OCI-LY7 (cell line): ENCODE results near the gene CSF1R. TPM values are rescaled to one million over a fixed set of nuclear protein-coding genes. Genes with fewer than 3 reads are reported as not detected.

Experiments
- BruUV-seq: library from RNA; stranded (reverse); fragments of 400-500 nt; replicated peaks from 2 replicates; lab custom pipeline; 2021; lab: Mats Ljungman, UMichigan
- CTCF ChIA-PET: fragments of 300-600 bp; sonication (Branson Sonifier 250); formaldehyde crosslinking; loops from one replicate; lab custom pipeline; 2022; ENCODE audit warnings: antibody characterized with exemption; ENCODE audit not compliant: unreplicated experiment; lab: Charles Lee
- POLR2A ChIA-PET: fragments of 300-600 bp; sonication (Branson Sonifier 250); formaldehyde crosslinking; loops from one replicate; lab custom pipeline; 2022; ENCODE audit warnings: antibody characterized with exemption; lab: Charles Lee
- DNase-seq: peaks from one replicate; pipeline ENCODE4 v3.0.0-alpha.2; 2015; ENCODE audit warnings: low spot score
- H2AFZ ChIP-seq: fragments of 200-600 bp; sonication (generic), shearing (Covaris generic); 2 replicates; pipeline ENCODE4 v1.6.1; 2014; ENCODE audit warnings: mild to moderate bottlenecking, antibody characterized with exemption, low read length, moderate library complexity
- H3K27ac ChIP-seq: fragments of 200-600 bp; sonication (generic); 2 replicates; pipeline ENCODE4 v1.5.1; 2014; ENCODE audit warnings: mixed run types, low read depth, mild to moderate bottlenecking, moderate library complexity, low read length, inconsistent platforms; ENCODE audit not compliant: poor library complexity, severe bottlenecking
- H3K36me3 ChIP-seq: fragments of 200-600 bp; sonication (generic); 2 replicates; pipeline ENCODE4 v1.6.1; 2014; ENCODE audit warnings: mild to moderate bottlenecking, antibody characterized with exemption, low read length, moderate library complexity, mixed read lengths; ENCODE audit not compliant: insufficient read depth
- H3K4me1 ChIP-seq: fragments of 200-600 bp; sonication (generic); 2 replicates; pipeline ENCODE4 v1.5.1; 2014; ENCODE audit warnings: mild to moderate bottlenecking, low read length; ENCODE audit not compliant: insufficient read depth, poor library complexity, severe bottlenecking
- H3K4me2 ChIP-seq: fragments of 200-600 bp; sonication (generic); 2 replicates; pipeline ENCODE4 v1.6.1; 2014; ENCODE audit warnings: mild to moderate bottlenecking, low read length
- H3K4me3 ChIP-seq: fragments of 200-600 bp; sonication (generic); 2 replicates; pipeline ENCODE4 v1.5.1; 2014; ENCODE audit warnings: mild to moderate bottlenecking, low read depth, low read length; ENCODE audit not compliant: poor library complexity, severe bottlenecking
- H3K79me2 ChIP-seq: fragments of 200-600 bp; sonication (generic); 2 replicates; pipeline ENCODE4 v1.6.1; 2016; ENCODE audit warnings: low read depth, mild to moderate bottlenecking, low read length, moderate library complexity, mixed read lengths; ENCODE audit not compliant: insufficient read depth
- H3K9me2 ChIP-seq: fragments of 200-600 bp; sonication (generic); 2 replicates; pipeline ENCODE4 v1.6.1; 2016; ENCODE audit warnings: mild to moderate bottlenecking, low read length, mixed read lengths; ENCODE audit not compliant: insufficient read depth
- H3K9me3 ChIP-seq: fragments of 200-600 bp; sonication (generic); 2 replicates; pipeline ENCODE4 v1.6.1; 2014; ENCODE audit warnings: mild to moderate bottlenecking, mixed run types, low read length, mixed read lengths
- H4K20me1 ChIP-seq: fragments of 200-600 bp; sonication (generic); 2 replicates; pipeline ENCODE4 v1.6.1; 2014; ENCODE audit warnings: mild to moderate bottlenecking, antibody characterized with exemption, low read length, moderate library complexity, mixed read lengths; ENCODE audit not compliant: insufficient read depth
- EZH2phosphoT487 ChIP-seq: fragments of 200-600 bp; sonication (generic); IDR thresholded peaks from 2 replicates; pipeline ENCODE4 v1.6.1; 2018; ENCODE audit warnings: low read depth, borderline replicate concordance, mild to moderate bottlenecking, mixed run types, antibody characterized with exemption, low read length, moderate library complexity, mixed read lengths
- intact Hi-C: fragments of 100-400 bp; cut with micrococcal nuclease; formaldehyde crosslinking; loops from one replicate; pipeline ENCODE4 v1.10.0; 2022; ENCODE audit not compliant: unreplicated experiment
- total RNA-seq, 2 experiments: library from RNA; depleted of rRNA in 1 of 2; stranded (reverse); fragments of >200 nt in 1 of 2; shearing (Covaris generic) in 1 of 2; gene quantifications; 2 replicates each; pipeline ENCODE4 v1.2.3, GENCODE V29; 2014 to 2022
- TF ChIP-seq, protein P1 (sequence below): fragments of 200-600 bp; sonication (generic); conservative IDR thresholded peaks from 2 replicates; pipeline ENCODE4 v1.5.1; 2014; ENCODE audit warnings: mild to moderate bottlenecking, antibody characterized with exemption, low read length, moderate library complexity, mixed read lengths

The CSF1R gene
- total RNA-seq, 2 experiments from 2014 or later = not detected

DNA sequence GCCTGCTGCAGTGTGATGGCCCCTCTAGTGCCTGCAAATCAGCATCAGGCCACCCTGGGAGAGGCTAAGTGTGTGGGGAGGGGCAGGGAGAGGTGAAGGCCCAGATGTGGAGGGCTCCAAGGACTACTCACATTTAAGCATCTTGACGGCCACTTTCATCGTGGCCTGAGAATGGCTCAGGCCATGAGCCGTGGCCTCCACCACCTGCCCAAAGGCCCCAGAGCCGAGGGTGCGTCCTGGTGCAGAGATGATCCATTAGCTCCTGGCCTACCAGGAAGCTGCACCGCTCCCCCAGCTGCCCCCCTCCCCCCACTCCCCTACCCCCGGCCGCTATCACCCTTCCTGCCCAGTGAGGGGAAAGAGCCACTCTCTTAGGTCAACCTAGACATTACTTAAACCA lies 38.2 kb upstream of the CSF1R start:
- H3K4me2 ChIP-seq = no peak overlapping the region
- no peaks in the 10 kb centered on the region for H3K36me3 ChIP-seq
- no peaks in the 10 kb centered on the region; the same call in 1 of the 2 replicates for H4K20me1 ChIP-seq
- H3K4me3 ChIP-seq = no peak overlapping the region
- no peak for DNase-seq
- no peak for TF ChIP-seq EZH2phosphoT487
- TF ChIP-seq, protein P1, sequence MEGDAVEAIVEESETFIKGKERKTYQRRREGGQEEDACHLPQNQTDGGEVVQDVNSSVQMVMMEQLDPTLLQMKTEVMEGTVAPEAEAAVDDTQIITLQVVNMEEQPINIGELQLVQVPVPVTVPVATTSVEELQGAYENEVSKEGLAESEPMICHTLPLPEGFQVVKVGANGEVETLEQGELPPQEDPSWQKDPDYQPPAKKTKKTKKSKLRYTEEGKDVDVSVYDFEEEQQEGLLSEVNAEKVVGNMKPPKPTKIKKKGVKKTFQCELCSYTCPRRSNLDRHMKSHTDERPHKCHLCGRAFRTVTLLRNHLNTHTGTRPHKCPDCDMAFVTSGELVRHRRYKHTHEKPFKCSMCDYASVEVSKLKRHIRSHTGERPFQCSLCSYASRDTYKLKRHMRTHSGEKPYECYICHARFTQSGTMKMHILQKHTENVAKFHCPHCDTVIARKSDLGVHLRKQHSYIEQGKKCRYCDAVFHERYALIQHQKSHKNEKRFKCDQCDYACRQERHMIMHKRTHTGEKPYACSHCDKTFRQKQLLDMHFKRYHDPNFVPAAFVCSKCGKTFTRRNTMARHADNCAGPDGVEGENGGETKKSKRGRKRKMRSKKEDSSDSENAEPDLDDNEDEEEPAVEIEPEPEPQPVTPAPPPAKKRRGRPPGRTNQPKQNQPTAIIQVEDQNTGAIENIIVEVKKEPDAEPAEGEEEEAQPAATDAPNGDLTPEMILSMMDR = no peak
- no peak overlapping the region for H2AFZ ChIP-seq
- intact Hi-C loops = no loop called here
- CTCF ChIA-PET = no interaction called here
- no peak overlapping the region for H3K27ac ChIP-seq
- no peaks in the 10 kb centered on the region for H3K79me2 ChIP-seq
- no peaks in the 10 kb centered on the region for H3K9me3 ChIP-seq
- no peaks in the 10 kb centered on the region for H3K4me1 ChIP-seq
- H3K9me2 ChIP-seq = no peaks in the 10 kb centered on the region
- no TSS peak for BruUV-seq
- POLR2A ChIA-PET = no interaction called here

DNA sequence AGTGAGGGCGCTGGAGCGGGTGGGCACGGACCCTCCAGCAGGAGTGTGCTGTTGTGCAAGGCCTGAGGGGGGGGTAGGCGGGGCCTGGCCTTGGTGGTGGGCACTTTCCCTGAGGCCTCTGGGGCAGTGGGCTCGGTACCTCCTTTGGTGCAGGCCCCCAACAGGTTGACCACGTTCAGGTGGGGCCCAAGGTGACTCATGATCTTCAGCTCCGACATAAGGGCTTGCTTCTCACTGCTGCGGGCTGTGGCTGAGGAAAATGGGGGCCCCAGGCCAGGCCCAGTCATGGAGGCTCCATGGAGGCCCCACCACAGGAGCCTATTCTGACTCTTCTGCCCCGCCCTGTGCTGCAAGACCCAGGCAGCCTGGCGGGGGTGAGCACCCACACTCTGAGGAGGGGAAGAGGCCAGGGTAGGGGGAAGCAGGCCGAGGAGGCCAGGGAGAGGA lies 37.8 kb upstream of the CSF1R start:
- no TSS peak for BruUV-seq
- no peaks in the 10 kb centered on the region; the same call in 1 of the 2 replicates for H4K20me1 ChIP-seq
- H2AFZ ChIP-seq = no peak overlapping the region
- ChIA-PET POLR2A (interaction anchor here (0.9 to 1.0 kb wide), 2 partner anchors 13 to 326 kb away, joined by 3 to 4 read pairs; no protein-coding TSS in a partner anchor), CTCF (no interaction called here)
- no peaks in the 10 kb centered on the region for H3K36me3 ChIP-seq
- no peak overlapping the region for H3K4me2 ChIP-seq
- TF ChIP-seq, protein P1 = no peak
- TF ChIP-seq EZH2phosphoT487 = no peak
- H3K9me3 ChIP-seq = no peaks in the 10 kb centered on the region
- H3K4me3 ChIP-seq = no peak overlapping the region
- H3K27ac ChIP-seq = no peak overlapping the region
- intact Hi-C loops = no loop called here
- no peaks in the 10 kb centered on the region for H3K9me2 ChIP-seq
- DNase-seq = no peak
- no peaks in the 10 kb centered on the region for H3K4me1 ChIP-seq
- H3K79me2 ChIP-seq = no peaks in the 10 kb centered on the region

DNA sequence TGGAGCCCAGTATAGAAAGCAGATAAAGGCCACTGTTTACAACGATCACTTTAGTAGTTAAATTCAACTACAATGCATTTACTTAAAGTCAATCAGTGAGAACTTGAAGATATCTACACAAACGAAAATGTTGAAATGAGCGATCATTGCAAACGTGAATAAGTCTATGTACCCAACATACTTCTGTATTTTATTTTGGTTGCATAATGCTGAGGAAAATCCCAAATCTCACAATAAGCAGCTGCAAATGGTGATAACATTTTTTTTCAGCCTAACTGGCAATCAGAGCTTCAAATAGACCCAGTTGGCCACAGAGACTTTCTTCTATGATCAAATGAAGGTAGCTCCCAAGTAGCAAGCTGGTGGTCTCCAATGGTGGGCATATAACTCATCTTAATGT lies 37.2 kb upstream of the CSF1R start:
- TF ChIP-seq, protein P1 = no peak
- TF ChIP-seq EZH2phosphoT487 = no peak
- Histone ChIP-seq H3K9me3 (no peaks in the 10 kb centered on the region), H3K9me2 (no peaks in the 10 kb centered on the region), H3K36me3 (no peaks in the 10 kb centered on the region), H4K20me1 (no peaks in the 10 kb centered on the region), H3K4me1 (no peaks in the 10 kb centered on the region), H2AFZ (no peak overlapping the region), H3K27ac (no peak overlapping the region), H3K79me2 (no peaks in the 10 kb centered on the region), H3K4me2 (no peak overlapping the region), H3K4me3 (no peak overlapping the region)
- CTCF ChIA-PET = no interaction called here
- DNase-seq = no peak
- POLR2A ChIA-PET = interaction anchor here (0.9 to 1.0 kb wide), 2 partner anchors 12 to 327 kb away, joined by 3 to 4 read pairs; no protein-coding TSS in a partner anchor
- intact Hi-C loops = no loop called here
- BruUV-seq = no TSS peak
